Trophoblast cell (in vitro differentiated cells and primary cell): ENCODE measurements around the gene KCNAB2.

Source experiments
- DNase-seq, 2 donors: peaks; one replicate each; pipeline ENCODE4 v3.0.0-alpha.2; 2016
- H2AFZ ChIP-seq: 2 replicates; pipeline ENCODE4 v1.6.1; 2013; ENCODE audit warnings: low read length, moderate library complexity, mild to moderate bottlenecking; ENCODE audit not compliant: insufficient read depth, poor library complexity
- H2AK5ac ChIP-seq: 2 replicates; pipeline ENCODE4 v1.6.1; 2013; ENCODE audit warnings: mild to moderate bottlenecking, low read length
- H2BK120ac ChIP-seq: 2 replicates; pipeline ENCODE4 v1.6.1; 2013; ENCODE audit warnings: low read length, mild to moderate bottlenecking, moderate library complexity; ENCODE audit not compliant: insufficient read depth, poor library complexity
- H2BK12ac ChIP-seq: 2 replicates; pipeline ENCODE4 v1.6.1; 2013; ENCODE audit warnings: mild to moderate bottlenecking, low read length, moderate library complexity
- H2BK5ac ChIP-seq: 2 replicates; pipeline ENCODE4 v1.6.1; 2013; ENCODE audit warnings: low read length, low read depth, moderate library complexity, mild to moderate bottlenecking; ENCODE audit not compliant: poor library complexity
- H3K14ac ChIP-seq: 2 replicates; pipeline ENCODE4 v1.6.1; 2013; ENCODE audit warnings: mild to moderate bottlenecking, low read length
- H3K18ac ChIP-seq: 2 replicates; pipeline ENCODE4 v1.6.1; 2013; ENCODE audit warnings: mild to moderate bottlenecking, low read length
- H3K23ac ChIP-seq: 2 replicates; pipeline ENCODE4 v1.6.1; 2013; ENCODE audit warnings: low read length
- H3K27ac ChIP-seq: 2 replicates; pipeline ENCODE4 v1.5.1; 2013; ENCODE audit warnings: low read depth, mild to moderate bottlenecking, inconsistent platforms, low read length, moderate library complexity
- H3K27me3 ChIP-seq: 2 replicates; pipeline ENCODE4 v1.6.1; 2013; ENCODE audit warnings: inconsistent platforms, mild to moderate bottlenecking, low read length, moderate library complexity; ENCODE audit not compliant: insufficient read depth
- H3K36me3 ChIP-seq, 2 experiments: 1 replicate in 1 of 2; 2 replicates in 1 of 2; pipeline ENCODE4 v1.6.1; 2013; ENCODE audit warnings: low read length in 2 of 2, mild to moderate bottlenecking in 2 of 2, moderate library complexity in 1 of 2; ENCODE audit not compliant: insufficient read depth in 2 of 2, control insufficient read depth in 1 of 2
- H3K4ac ChIP-seq: 2 replicates; pipeline ENCODE4 v1.6.1; 2013; ENCODE audit warnings: low read depth, mild to moderate bottlenecking, low read length, moderate library complexity
- H3K4me1 ChIP-seq, 2 experiments: 1 replicate in 1 of 2; 2 replicates in 1 of 2; pipeline ENCODE4 v1.6.1; 2013; ENCODE audit warnings: low read length in 2 of 2, mild to moderate bottlenecking in 2 of 2, moderate library complexity in 1 of 2; ENCODE audit not compliant: insufficient read depth in 2 of 2, control insufficient read depth in 1 of 2
- H3K4me2 ChIP-seq: 2 replicates; pipeline ENCODE4 v1.6.1; 2013; ENCODE audit warnings: inconsistent platforms, mild to moderate bottlenecking, low read length, moderate library complexity
- H3K4me3 ChIP-seq: 2 replicates; pipeline ENCODE4 v1.5.1; 2013; ENCODE audit warnings: mild to moderate bottlenecking, low read depth, low read length, inconsistent platforms
- H3K79me1 ChIP-seq: one replicate; pipeline ENCODE4 v1.6.1; 2013; ENCODE audit warnings: low read length
- H3K79me2 ChIP-seq: 2 replicates; pipeline ENCODE4 v1.6.1; 2013; ENCODE audit warnings: low read length, mild to moderate bottlenecking; ENCODE audit not compliant: control insufficient read depth, insufficient read depth, poor library complexity
- H3K9ac ChIP-seq: 2 replicates; pipeline ENCODE4 v1.6.1; 2013; ENCODE audit warnings: mild to moderate bottlenecking, low read length
- H3K9me3 ChIP-seq: 2 replicates; pipeline ENCODE4 v1.6.1; 2013; ENCODE audit warnings: low read depth, mild to moderate bottlenecking, control low read depth, inconsistent platforms, low read length; ENCODE audit not compliant: insufficient read depth
- H4K12ac ChIP-seq: 2 replicates; pipeline ENCODE4 v1.6.1; 2013; ENCODE audit warnings: low read depth, mild to moderate bottlenecking, low read length, moderate library complexity
- H4K8ac ChIP-seq: 2 replicates; pipeline ENCODE4 v1.6.1; 2013; ENCODE audit warnings: low read depth, mild to moderate bottlenecking, low read length, moderate library complexity
- H4K91ac ChIP-seq: one replicate; pipeline ENCODE4 v1.6.1; 2013; ENCODE audit warnings: low read depth, mild to moderate bottlenecking, low read length, moderate library complexity
- WGBS: extraction: QIAGEN DNeasy Blood & Tissue Kit; methylation state at CpG from one replicate; pipeline ENCODE4 v1.1.7; 2013; ENCODE audit warnings: missing lambda C conversion rate; ENCODE audit not compliant: insufficient read length, insufficient coverage; ENCODE audit errors: extremely low coverage; 5-methylcytosine and 5-hydroxymethylcytosine counted together

The KCNAB2 gene

DNA sequence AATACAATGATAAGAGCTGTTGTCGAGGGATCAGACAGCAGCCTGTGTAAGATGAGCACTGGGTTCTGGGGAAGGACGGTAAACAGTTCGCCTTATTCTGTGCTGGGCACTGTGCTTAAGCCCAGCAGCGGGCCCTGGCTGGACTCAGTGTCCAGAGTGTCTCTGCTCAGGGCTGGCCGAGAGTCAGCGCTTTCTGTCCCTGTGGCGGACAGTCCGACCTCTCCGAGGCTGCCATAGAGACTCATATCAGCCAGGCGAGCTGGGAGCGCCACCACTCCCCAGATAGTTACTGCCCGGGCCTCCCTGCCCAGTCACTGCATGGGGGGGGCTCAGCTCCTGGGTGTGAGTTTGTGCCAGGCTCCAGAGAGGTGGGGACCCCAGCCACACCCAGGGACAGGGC is 38.8 kb upstream of the KCNAB2 start:
- Histone ChIP-seq H2BK120ac (no peak overlapping the region), H3K27ac (no peak overlapping the region), H3K4me3 (no peak overlapping the region), H4K8ac (no peak overlapping the region), H3K4me2 (no peak overlapping the region), H3K14ac (no peak overlapping the region), H4K91ac (no peak overlapping the region), H3K9ac (no peak overlapping the region), H3K23ac (no peak overlapping the region), H3K4me1 (no peaks in the 10 kb centered on the region), H3K79me2 (no peaks in the 10 kb centered on the region), H3K18ac (no peak overlapping the region), H2AK5ac (no peak overlapping the region), H3K36me3 (no peaks in the 10 kb centered on the region), H3K79me1 (no peaks in the 10 kb centered on the region), H4K12ac (no peak overlapping the region), H2BK12ac (no peak overlapping the region), H3K4ac (no peak overlapping the region), H2AFZ (no peak overlapping the region), H3K27me3 (no peaks in the 10 kb centered on the region), H2BK5ac (no peak overlapping the region), H3K9me3 (no peaks in the 10 kb centered on the region)
- no CpG with 5 or more reads among the region's 12 CpGs for WGBS
- DNase-seq: no peak

DNA sequence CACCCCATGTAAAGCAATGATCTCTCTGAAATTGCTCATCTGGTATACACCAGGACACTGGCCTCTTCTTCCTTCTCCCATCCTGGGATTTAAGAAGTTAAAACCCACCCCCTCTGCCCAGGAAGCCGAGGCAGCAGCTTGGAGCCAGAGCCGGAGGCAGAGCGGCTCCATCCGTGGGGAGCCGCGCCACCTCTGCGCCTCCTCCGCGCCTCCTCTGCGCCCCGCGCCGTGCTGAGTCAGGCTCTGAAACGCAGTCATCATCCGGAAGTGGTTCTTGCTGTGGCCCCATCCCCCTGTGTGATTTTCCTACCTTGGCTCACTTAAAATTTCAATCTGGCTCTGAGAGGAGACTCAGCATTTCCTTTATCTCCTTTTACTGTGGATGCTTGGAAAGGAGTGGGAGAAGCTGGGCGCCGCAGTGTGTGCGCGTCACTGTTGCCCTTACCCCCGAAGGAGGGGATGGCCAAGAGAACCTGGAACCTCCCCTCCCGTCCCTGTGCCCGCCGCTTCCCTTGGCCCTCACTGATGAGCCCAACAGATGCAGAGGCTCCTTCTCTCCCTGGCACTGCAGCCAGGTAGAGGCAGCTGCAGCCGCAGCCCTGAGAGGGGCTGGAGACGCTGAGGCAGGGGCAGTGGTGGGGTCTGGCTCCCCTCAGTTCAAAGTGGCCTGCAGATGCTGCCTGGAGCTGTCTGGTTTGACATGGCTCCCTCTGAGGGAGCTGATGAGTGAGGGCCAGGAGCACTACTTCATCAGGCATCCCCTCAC is 38.2 kb upstream of the KCNAB2 start:
- Histone ChIP-seq H4K8ac (no peak overlapping the region), H3K27me3 (no peaks in the 10 kb centered on the region), H3K4me3 (no peak overlapping the region), H2BK5ac (no peak overlapping the region), H4K12ac (no peak overlapping the region), H3K79me1 (no peaks in the 10 kb centered on the region), H3K14ac (no peak overlapping the region), H3K9ac (no peak overlapping the region), H4K91ac (no peak overlapping the region), H2BK120ac (no peak overlapping the region), H3K4ac (no peak overlapping the region), H3K79me2 (no peaks in the 10 kb centered on the region), H3K18ac (no peak overlapping the region), H2AK5ac (no peak overlapping the region), H3K4me1 (no peaks in the 10 kb centered on the region), H3K9me3 (peaks cover 1% of the 10 kb centered on the region), H3K36me3 (no peaks in the 10 kb centered on the region), H3K23ac (no peak overlapping the region), H2BK12ac (no peak overlapping the region), H2AFZ (no peak overlapping the region), H3K4me2 (no peak overlapping the region), H3K27ac (no peak overlapping the region)
- no CpG with 5 or more reads among the region's 25 CpGs for WGBS
- DNase-seq: no peak

DNA sequence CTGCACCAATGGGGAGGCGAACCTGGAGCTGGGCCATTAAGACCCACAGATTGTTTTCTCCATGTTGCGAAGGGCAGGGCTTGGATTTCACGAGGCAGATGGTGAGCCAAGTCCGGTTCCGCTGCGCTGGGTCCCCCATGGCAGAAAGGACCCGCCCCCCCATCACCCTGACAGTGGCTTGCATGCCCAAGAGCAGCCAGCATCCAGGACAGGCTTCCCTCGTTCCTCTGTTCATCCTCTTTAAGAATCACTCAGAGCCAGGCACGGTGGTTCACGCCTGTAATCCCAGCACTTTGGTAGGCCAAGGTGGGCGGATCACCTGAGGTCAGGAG is 37.6 kb upstream of the KCNAB2 start:
- no peaks in the 10 kb centered on the region for H3K4me1 ChIP-seq
- H4K91ac ChIP-seq: no peak overlapping the region
- H2AFZ ChIP-seq: no peak overlapping the region
- H3K23ac ChIP-seq: no peak overlapping the region
- H3K27me3 ChIP-seq: no peaks in the 10 kb centered on the region
- H3K18ac ChIP-seq: no peak overlapping the region
- no peak for DNase-seq
- no peak overlapping the region for H3K4me3 ChIP-seq
- H3K4ac ChIP-seq: no peak overlapping the region
- no peak overlapping the region for H4K8ac ChIP-seq
- H3K79me1 ChIP-seq: no peaks in the 10 kb centered on the region
- peaks cover 5% of the 10 kb centered on the region for H3K9me3 ChIP-seq
- no peaks in the 10 kb centered on the region for H3K79me2 ChIP-seq
- no peak overlapping the region for H3K27ac ChIP-seq
- no peak overlapping the region for H3K4me2 ChIP-seq
- H2BK5ac ChIP-seq: no peak overlapping the region
- H2AK5ac ChIP-seq: no peak overlapping the region
- no peak overlapping the region for H4K12ac ChIP-seq
- no peak overlapping the region for H2BK12ac ChIP-seq
- H3K14ac ChIP-seq: no peak overlapping the region
- no peak overlapping the region for H2BK120ac ChIP-seq
- no peaks in the 10 kb centered on the region for H3K36me3 ChIP-seq
- no peak overlapping the region for H3K9ac ChIP-seq
- WGBS: no CpG with 5 or more reads among the region's 11 CpGs

DNA sequence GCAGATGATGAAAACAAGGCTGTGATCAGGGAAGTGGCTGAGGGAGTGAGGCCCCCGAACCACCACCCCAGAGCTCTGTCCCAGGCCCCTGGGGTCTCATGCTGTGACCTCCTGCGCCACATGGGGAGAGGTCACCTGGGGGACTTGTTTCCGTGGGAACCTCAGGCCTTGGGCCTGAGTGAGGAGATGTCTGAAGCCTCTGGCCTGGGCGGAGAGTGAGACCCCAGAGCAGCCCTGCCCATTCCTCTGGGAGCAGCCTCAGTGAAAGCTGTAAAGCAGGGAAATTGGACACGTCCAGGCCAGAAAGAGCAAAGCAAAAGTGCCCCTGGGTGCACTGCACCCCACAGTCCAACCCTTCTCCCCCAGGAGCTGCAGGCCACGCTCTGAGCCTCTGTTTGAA is 37.0 kb upstream of the KCNAB2 start:
- no peak overlapping the region for H3K23ac ChIP-seq
- peaks cover 5% of the 10 kb centered on the region for H3K9me3 ChIP-seq
- DNase-seq: no peak
- no peak overlapping the region for H2AFZ ChIP-seq
- no peak overlapping the region for H4K91ac ChIP-seq
- no CpG with 5 or more reads among the region's 6 CpGs for WGBS
- no peak overlapping the region for H4K8ac ChIP-seq
- H3K14ac ChIP-seq: no peak overlapping the region
- no peak overlapping the region for H2BK5ac ChIP-seq
- H3K4me3 ChIP-seq: no peak overlapping the region
- no peak overlapping the region for H3K9ac ChIP-seq
- no peak overlapping the region for H2AK5ac ChIP-seq
- H3K4me1 ChIP-seq: no peaks in the 10 kb centered on the region
- H4K12ac ChIP-seq: no peak overlapping the region
- H3K4me2 ChIP-seq: no peak overlapping the region
- H3K27me3 ChIP-seq: no peaks in the 10 kb centered on the region
- H3K79me1 ChIP-seq: no peaks in the 10 kb centered on the region
- no peak overlapping the region for H2BK12ac ChIP-seq
- H3K4ac ChIP-seq: no peak overlapping the region
- no peak overlapping the region for H2BK120ac ChIP-seq
- no peak overlapping the region for H3K27ac ChIP-seq
- H3K18ac ChIP-seq: no peak overlapping the region
- no peaks in the 10 kb centered on the region for H3K79me2 ChIP-seq
- no peaks in the 10 kb centered on the region for H3K36me3 ChIP-seq
